ENCODE results near the gene KLHDC8A.

KLHDC8A gene

GRCh38 chr1:205296154-205296553, 60.6 kb downstream of the KLHDC8A start:
- no peak for DNase-seq (ENCODE audit: low spot score)

GRCh38 chr1:205294934-205295333, 61.8 kb downstream of the KLHDC8A start:
- no peak for DNase-seq (ENCODE audit: low spot score)

- DNase-seq (ENCODE audit: low spot score): no peak
These were observed 62.4 kb downstream of the KLHDC8A start for GRCh38 chr1:205294175-205294917.

GRCh38 chr1:205293350-205294074, 63.2 kb downstream of the KLHDC8A start:
- DNase-seq (ENCODE audit: low spot score): no peak

- no peak for DNase-seq (ENCODE audit: low spot score)
These were observed 65.1 kb downstream of the KLHDC8A start for GRCh38 chr1:205291596-205291995.

GRCh38 chr1:205287767-205288559, 68.8 kb downstream of the KLHDC8A start:
- peak; percentile 86 for DNase-seq (ENCODE audit: low spot score)

GRCh38 chr1:205287076-205287475, 69.6 kb downstream of the KLHDC8A start:
- no peak for DNase-seq (ENCODE audit: low spot score)

- DNase-seq (ENCODE audit: low spot score): peak; percentile 74
These were observed 70.3 kb downstream of the KLHDC8A start for GRCh38 chr1:205286335-205286950.
